Neural cell (in vitro differentiated cells): ENCODE data around the gene RAB34. TPM values are rescaled to one million over a fixed set of nuclear protein-coding genes. Genes with fewer than 3 reads are reported as not detected.

Source experiments
- H2AFZ ChIP-seq: fragments of 200-600, 300-800 bp; sonication (generic), shearing (Covaris generic); 2 replicates; pipeline ENCODE4 v1.6.0; 2014; ENCODE audit warnings: low read depth, mild to moderate bottlenecking, antibody characterized with exemption, low read length, moderate library complexity
- H3F3A ChIP-seq: fragments of 200-600 bp; shearing (Covaris generic); 2 replicates; pipeline ENCODE4 v1.6.1; 2016; ENCODE audit warnings: mild to moderate bottlenecking, moderate library complexity, mixed read lengths, antibody characterized with exemption, low read length; ENCODE audit not compliant: insufficient read depth, poor library complexity, severe bottlenecking
- H3K27ac ChIP-seq: fragments of 200-600, 300-800 bp; sonication (generic), shearing (Covaris generic); 2 replicates; pipeline ENCODE4 v1.5.1; 2014; ENCODE audit warnings: mild to moderate bottlenecking, low read length, moderate library complexity
- H3K27me3 ChIP-seq: fragments of 300-800, 200-600 bp; sonication (generic), shearing (Covaris generic); 2 replicates; pipeline ENCODE4 v1.6.0; 2014; ENCODE audit warnings: mild to moderate bottlenecking, low read depth, low read length, moderate library complexity; ENCODE audit not compliant: insufficient read depth
- H3K36me3 ChIP-seq: fragments of 300-800, 200-600 bp; sonication (generic), shearing (Covaris generic); 2 replicates; pipeline ENCODE4 v1.5.1; 2014; ENCODE audit warnings: mild to moderate bottlenecking, antibody characterized with exemption, low read length, moderate library complexity; ENCODE audit not compliant: insufficient read depth
- H3K4me2 ChIP-seq: fragments of 300-800, 200-600 bp; sonication (generic), shearing (Covaris generic); 2 replicates; pipeline ENCODE4 v1.6.0; 2014; ENCODE audit warnings: mild to moderate bottlenecking, low read length
- H3K4me3 ChIP-seq: fragments of 300-800, 200-600 bp; sonication (generic), shearing (Covaris generic); 2 replicates; pipeline ENCODE4 v1.5.1; 2014; ENCODE audit warnings: mild to moderate bottlenecking, low read length, moderate library complexity
- H3K79me2 ChIP-seq: fragments of 200-600 bp; shearing (Covaris generic); replicated peaks from 2 replicates; pipeline ENCODE4 v1.6.0; 2014; ENCODE audit warnings: mild to moderate bottlenecking, low read length, moderate library complexity; ENCODE audit not compliant: insufficient read depth
- H3K9ac ChIP-seq: fragments of 300-800, 200-600 bp; sonication (generic), shearing (Covaris generic); 2 replicates; pipeline ENCODE4 v1.6.1; 2016; ENCODE audit warnings: mild to moderate bottlenecking, low read length, mixed read lengths
- H3K9me2 ChIP-seq: fragments of 200-600 bp; shearing (Covaris generic); 2 replicates; pipeline ENCODE4 v1.6.1; 2016; ENCODE audit warnings: mild to moderate bottlenecking, low read length, mixed read lengths; ENCODE audit not compliant: insufficient read depth
- H3K9me3 ChIP-seq: fragments of 200-600, 300-800 bp; sonication (generic), shearing (Covaris generic); 2 replicates; pipeline ENCODE4 v1.6.1; 2016; ENCODE audit warnings: mild to moderate bottlenecking, mixed run types, low read length, moderate library complexity, mixed read lengths
- H4K20me1 ChIP-seq: fragments of 200-600 bp; shearing (Covaris generic); 2 replicates; pipeline ENCODE4 v1.6.1; 2016; ENCODE audit warnings: mild to moderate bottlenecking, mixed run types; ENCODE audit not compliant: insufficient read depth
- EP300 ChIP-seq: fragments of 450-650 bp; conservative IDR thresholded peaks from 2 replicates; pipeline ENCODE4 v1.6.1; 2014; ENCODE audit warnings: antibody characterized with exemption, mild to moderate bottlenecking, moderate library complexity; ENCODE audit not compliant: poor library complexity, severe bottlenecking
- EZH2 ChIP-seq: fragments of 200-600, 300-800 bp; shearing (Covaris generic), sonication (generic); IDR thresholded peaks from 2 replicates; pipeline ENCODE4 v1.6.1; 2014; ENCODE audit warnings: antibody characterized with exemption, low read length, borderline replicate concordance, mild to moderate bottlenecking; ENCODE audit not compliant: insufficient read depth, poor library complexity, severe bottlenecking
- MXI1 ChIP-seq: fragments of 450-650 bp; conservative IDR thresholded peaks from 2 replicates; pipeline ENCODE4 v1.6.1; 2014; ENCODE audit warnings: antibody characterized with exemption, mild to moderate bottlenecking; ENCODE audit not compliant: poor library complexity, severe bottlenecking
- POLR2AphosphoS5 ChIP-seq: IDR thresholded peaks from 2 replicates; pipeline ENCODE4 v1.6.1; 2012
- RAD21 ChIP-seq: fragments of 450-650 bp; conservative IDR thresholded peaks from 2 replicates; pipeline ENCODE4 v1.6.1; 2014; ENCODE audit warnings: antibody characterized with exemption, mild to moderate bottlenecking, moderate library complexity
- REST ChIP-seq: IDR thresholded peaks from 2 replicates; pipeline ENCODE4 v1.6.1; 2012; ENCODE audit warnings: borderline replicate concordance
- SMC3 ChIP-seq: fragments of 450-650 bp; conservative IDR thresholded peaks from 2 replicates; pipeline ENCODE4 v1.6.1; 2014; ENCODE audit warnings: antibody characterized with exemption, mild to moderate bottlenecking, moderate library complexity; ENCODE audit not compliant: poor library complexity
- TAF1 ChIP-seq: IDR thresholded peaks from 2 replicates; pipeline ENCODE4 v1.6.1; 2012; ENCODE audit warnings: low read depth
- polyA plus RNA-seq: library from polyadenylated mRNA; depleted of rRNA; stranded (reverse); fragments of >200 nt; gene quantifications from 2 replicates; pipeline ENCODE4 v1.2.3, GENCODE V29; 2014
- TF ChIP-seq, protein P1 (sequence below): fragments of 450-650 bp; IDR thresholded peaks from 2 replicates; pipeline ENCODE4 v1.5.1; 2014; ENCODE audit warnings: antibody characterized with exemption, mild to moderate bottlenecking, moderate library complexity; ENCODE audit not compliant: poor library complexity, severe bottlenecking

RAB34 gene
- polyA plus RNA-seq, 1 donor from 2014 or later: 9.3 TPM

GRCh38 chr17:28747801-28748750, 30.4 kb upstream of the RAB34 start:
- peak overlapping the region; percentile 7 for H3K9ac ChIP-seq
- H3K36me3 ChIP-seq: peaks cover 22% of the 10 kb centered on the region
- H4K20me1 ChIP-seq: peaks cover 28% of the 10 kb centered on the region
- no peaks in the 10 kb centered on the region for H3K9me2 ChIP-seq
- no peak overlapping the region for H2AFZ ChIP-seq
- H3K79me2 ChIP-seq: peaks cover 43% of the 10 kb centered on the region
- no peak overlapping the region for H3K4me2 ChIP-seq
- H3K4me3 ChIP-seq: no peak overlapping the region
- no peaks in the 10 kb centered on the region for H3K9me3 ChIP-seq
- H3F3A ChIP-seq: peaks cover 4% of the 10 kb centered on the region
- no peaks in the 10 kb centered on the region for H3K27me3 ChIP-seq
- TF ChIP-seq POLR2AphosphoS5 (peak; percentile 5), SMC3 (no peak), EP300 (no peak)
- no peak overlapping the region for H3K27ac ChIP-seq

DNA sequence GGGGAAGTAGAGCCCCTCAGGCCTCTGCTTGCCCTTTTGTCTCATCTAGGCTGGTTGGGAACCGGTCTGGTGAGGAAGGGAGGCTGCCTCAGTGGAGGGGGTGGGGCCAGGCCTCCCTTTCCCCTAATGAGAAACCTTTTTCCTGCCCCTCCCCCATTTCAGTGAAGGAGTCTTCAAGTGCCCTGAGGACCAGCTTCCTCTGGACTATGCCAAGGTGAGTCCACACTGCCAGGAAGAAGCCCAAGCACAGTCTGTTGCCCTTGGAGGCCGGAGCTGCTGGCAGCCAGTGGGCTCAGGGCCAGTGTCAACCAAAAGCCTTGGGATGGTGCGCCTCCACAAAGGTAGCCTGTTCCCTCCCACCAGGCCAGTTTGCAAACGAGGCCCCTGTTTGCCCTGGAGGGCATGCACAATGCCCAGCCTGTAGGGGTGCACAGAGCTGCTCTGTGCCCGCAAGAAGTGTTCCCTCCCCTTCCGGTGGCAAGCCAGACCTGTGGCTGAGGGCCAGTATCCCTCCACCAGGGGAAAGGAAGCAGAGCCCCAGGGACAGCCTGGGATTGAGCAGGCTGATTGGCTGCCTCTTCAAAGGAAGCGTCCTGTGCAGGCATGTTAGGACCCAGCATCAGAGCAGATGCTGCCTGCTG, 29.5 kb upstream of the RAB34 start:
- H2AFZ ChIP-seq: no peak overlapping the region
- peaks cover 4% of the 10 kb centered on the region for H3F3A ChIP-seq
- no peak for TF ChIP-seq SMC3
- TF ChIP-seq MXI1: no peak
- no peak for TF ChIP-seq EP300
- TF ChIP-seq REST: no peak
- no peak for TF ChIP-seq RAD21
- TF ChIP-seq TAF1: no peak
- no peak for TF ChIP-seq EZH2
- TF ChIP-seq POLR2AphosphoS5: no peak
- TF ChIP-seq, protein P1, sequence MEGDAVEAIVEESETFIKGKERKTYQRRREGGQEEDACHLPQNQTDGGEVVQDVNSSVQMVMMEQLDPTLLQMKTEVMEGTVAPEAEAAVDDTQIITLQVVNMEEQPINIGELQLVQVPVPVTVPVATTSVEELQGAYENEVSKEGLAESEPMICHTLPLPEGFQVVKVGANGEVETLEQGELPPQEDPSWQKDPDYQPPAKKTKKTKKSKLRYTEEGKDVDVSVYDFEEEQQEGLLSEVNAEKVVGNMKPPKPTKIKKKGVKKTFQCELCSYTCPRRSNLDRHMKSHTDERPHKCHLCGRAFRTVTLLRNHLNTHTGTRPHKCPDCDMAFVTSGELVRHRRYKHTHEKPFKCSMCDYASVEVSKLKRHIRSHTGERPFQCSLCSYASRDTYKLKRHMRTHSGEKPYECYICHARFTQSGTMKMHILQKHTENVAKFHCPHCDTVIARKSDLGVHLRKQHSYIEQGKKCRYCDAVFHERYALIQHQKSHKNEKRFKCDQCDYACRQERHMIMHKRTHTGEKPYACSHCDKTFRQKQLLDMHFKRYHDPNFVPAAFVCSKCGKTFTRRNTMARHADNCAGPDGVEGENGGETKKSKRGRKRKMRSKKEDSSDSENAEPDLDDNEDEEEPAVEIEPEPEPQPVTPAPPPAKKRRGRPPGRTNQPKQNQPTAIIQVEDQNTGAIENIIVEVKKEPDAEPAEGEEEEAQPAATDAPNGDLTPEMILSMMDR: no peak
- H3K9me3 ChIP-seq: no peaks in the 10 kb centered on the region
- H4K20me1 ChIP-seq: peaks cover 28% of the 10 kb centered on the region
- peaks cover 22% of the 10 kb centered on the region for H3K36me3 ChIP-seq
- peaks cover 43% of the 10 kb centered on the region for H3K79me2 ChIP-seq
- H3K9me2 ChIP-seq: no peaks in the 10 kb centered on the region
- peak overlapping the region; percentile 84 for H3K4me3 ChIP-seq
- H3K27me3 ChIP-seq: no peaks in the 10 kb centered on the region
- peak overlapping the region; percentile 99 for H3K9ac ChIP-seq
- peak overlapping the region; percentile 97 for H3K27ac ChIP-seq
- no peak overlapping the region for H3K4me2 ChIP-seq
